IMR-90 (cell line): ENCODE measurements around the gene ROBO1. TPM values are rescaled to one million over a fixed set of nuclear protein-coding genes. Genes with fewer than 3 reads are reported as not detected.

Source experiments
- ATAC-seq: fragments of 200-7000 bp; cut with Tn5 transposase; 2 replicates; pipeline ENCODE4 v1.9.1; 2020; ENCODE audit warnings: low read depth, mild to moderate bottlenecking, moderate library complexity
- BruUV-seq: library from RNA; stranded (reverse); fragments of 400-500 nt; replicated peaks from 2 replicates; lab custom pipeline; 2021; lab: Mats Ljungman, UMichigan
- CTCF ChIA-PET: fragments of 300-600 bp; formaldehyde crosslinking; extraction: SDS; loops from one replicate; lab custom pipeline; 2021; ENCODE audit warnings: antibody characterized with exemption; lab: Yijun Ruan, JAX
- POLR2A ChIA-PET: fragments of 300-600 bp; sonication (Branson Sonifier 250); formaldehyde crosslinking; loops from one replicate; lab custom pipeline; 2022; ENCODE audit warnings: antibody characterized with exemption; ENCODE audit not compliant: unreplicated experiment; lab: Charles Lee
- DNase-seq: peaks from one replicate; pipeline ENCODE4 v3.0.0; 2013
- H2AFZ ChIP-seq: replicated peaks from 2 replicates; pipeline ENCODE3; 2013; ENCODE audit warnings: low read length, mild to moderate bottlenecking; ENCODE audit not compliant: poor library complexity
- H2AK5ac ChIP-seq: 2 replicates; pipeline ENCODE4 v1.6.1; 2013; ENCODE audit warnings: low read depth, low read length, inconsistent platforms
- H2AK9ac ChIP-seq: replicated peaks from 2 replicates; pipeline ENCODE3; 2013; ENCODE audit warnings: mild to moderate bottlenecking, low read depth, low read length, moderate library complexity; ENCODE audit not compliant: poor library complexity
- H2BK120ac ChIP-seq: 2 replicates; pipeline ENCODE4 v1.6.1; 2013; ENCODE audit warnings: low read depth, low read length, inconsistent platforms
- H2BK15ac ChIP-seq: 3 replicates; pipeline ENCODE4 v1.6.1; 2013; ENCODE audit warnings: low read depth, low read length, inconsistent platforms
- H2BK20ac ChIP-seq: 2 replicates; pipeline ENCODE4 v1.6.1; 2013; ENCODE audit warnings: low read depth, mild to moderate bottlenecking, inconsistent platforms, low read length, moderate library complexity
- H2BK5ac ChIP-seq: 2 replicates; pipeline ENCODE4 v1.6.1; 2013; ENCODE audit warnings: mild to moderate bottlenecking, low read depth, low read length, inconsistent platforms; ENCODE audit not compliant: poor library complexity, severe bottlenecking
- H3K14ac ChIP-seq: replicated peaks from 2 replicates; pipeline ENCODE4 v1.6.1; 2013; ENCODE audit warnings: low read depth, low read length, inconsistent platforms
- H3K18ac ChIP-seq: 2 replicates; pipeline ENCODE4 v1.6.1; 2013; ENCODE audit warnings: low read depth, low read length, control low read depth
- H3K23ac ChIP-seq: 2 replicates; pipeline ENCODE4 v1.6.1; 2013; ENCODE audit warnings: low read depth, low read length, inconsistent platforms
- H3K27ac ChIP-seq: 2 replicates; pipeline ENCODE4 v1.5.1; 2013; ENCODE audit warnings: mild to moderate bottlenecking, control low read depth, low read length; ENCODE audit not compliant: insufficient read depth
- H3K27me3 ChIP-seq: 2 replicates; pipeline ENCODE4 v1.6.1; 2013; ENCODE audit warnings: low read length; ENCODE audit not compliant: control insufficient read depth, insufficient read depth
- H3K36me3 ChIP-seq: 2 replicates; pipeline ENCODE4 v1.6.1; 2013; ENCODE audit warnings: low read length, mixed read lengths; ENCODE audit not compliant: control insufficient read depth, insufficient read depth
- H3K4ac ChIP-seq: 2 replicates; pipeline ENCODE4 v1.6.1; 2013; ENCODE audit warnings: low read depth, low read length, inconsistent platforms
- H3K4me1 ChIP-seq: 2 replicates; pipeline ENCODE4 v1.6.1; 2013; ENCODE audit warnings: low read length, mixed read lengths; ENCODE audit not compliant: control insufficient read depth, insufficient read depth
- H3K4me2 ChIP-seq: 2 replicates; pipeline ENCODE4 v1.6.1; 2013; ENCODE audit warnings: low read depth, mild to moderate bottlenecking, control low read depth, low read length, moderate library complexity
- H3K4me3 ChIP-seq: 2 replicates; pipeline ENCODE4 v1.5.1; 2013; ENCODE audit warnings: low read depth, mild to moderate bottlenecking, control low read depth, low read length, moderate library complexity; ENCODE audit not compliant: insufficient read depth
- H3K56ac ChIP-seq: 2 replicates; pipeline ENCODE4 v1.6.1; 2013; ENCODE audit warnings: low read length, inconsistent platforms; ENCODE audit not compliant: insufficient read depth; ENCODE audit errors: extremely low read depth
- H3K79me1 ChIP-seq, 2 experiments: 2 replicates each; pipeline ENCODE4 v1.6.1; 2013; ENCODE audit warnings: low read length in 2 of 2, inconsistent platforms in 1 of 2, low read depth in 1 of 2
- H3K9ac ChIP-seq: 2 replicates; pipeline ENCODE4 v1.6.1; 2013; ENCODE audit warnings: low read depth, low read length, control low read depth
- H3K9me1 ChIP-seq: 2 replicates; pipeline ENCODE4 v1.6.1; 2013; ENCODE audit warnings: low read length, inconsistent platforms; ENCODE audit not compliant: insufficient read depth
- H3K9me3 ChIP-seq: 2 replicates; pipeline ENCODE4 v1.6.1; 2013; ENCODE audit warnings: low read length; ENCODE audit not compliant: control insufficient read depth, insufficient read depth
- H4K20me1 ChIP-seq: 2 replicates; pipeline ENCODE4 v1.6.1; 2013; ENCODE audit warnings: low read length, inconsistent platforms; ENCODE audit not compliant: insufficient read depth
- H4K5ac ChIP-seq: 2 replicates; pipeline ENCODE4 v1.6.1; 2013; ENCODE audit warnings: mild to moderate bottlenecking, low read depth, low read length, control low read depth
- H4K8ac ChIP-seq, 2 experiments: 2 replicates each; pipeline ENCODE4 v1.6.1; 2013; ENCODE audit warnings: low read depth in 2 of 2, low read length in 2 of 2, control low read depth in 1 of 2, inconsistent platforms in 1 of 2
- H4K91ac ChIP-seq: 2 replicates; pipeline ENCODE4 v1.6.1; 2013; ENCODE audit warnings: low read depth, low read length, inconsistent platforms; ENCODE audit not compliant: insufficient read depth
- BHLHE40 ChIP-seq: fragments of 150-350 bp; IDR thresholded peaks from 2 replicates; pipeline ENCODE4 v1.6.1; 2016; ENCODE audit warnings: mild to moderate bottlenecking, low read depth, low read length
- CEBPB ChIP-seq: IDR thresholded peaks from 2 replicates; pipeline ENCODE4 v1.6.1; 2012; ENCODE audit warnings: low read depth, low read length, improper control_type of control experiment
- CHD1 ChIP-seq: IDR thresholded peaks from 2 replicates; pipeline ENCODE4 v1.6.1; 2012; ENCODE audit warnings: low read depth, low read length, improper control_type of control experiment
- ELK1 ChIP-seq: fragments of 150-350 bp; IDR thresholded peaks from 2 replicates; pipeline ENCODE4 v1.6.1; 2016; ENCODE audit warnings: low read depth, mild to moderate bottlenecking, low read length, moderate library complexity, borderline replicate concordance
- FOS ChIP-seq: fragments of 150-350 bp; IDR thresholded peaks from 2 replicates; pipeline ENCODE4 v1.6.1; 2016; ENCODE audit warnings: low read depth, low read length
- MXI1 ChIP-seq: IDR thresholded peaks from 2 replicates; pipeline ENCODE4 v1.6.1; 2012; ENCODE audit warnings: low read depth, mild to moderate bottlenecking, low read length, moderate library complexity, borderline replicate concordance
- POLR2A ChIP-seq: IDR thresholded peaks from 2 replicates; pipeline ENCODE4 v1.6.1; 2012; ENCODE audit warnings: mild to moderate bottlenecking, low read depth, low read length
- RCOR1 ChIP-seq: IDR thresholded peaks from 2 replicates; pipeline ENCODE4 v1.6.1; 2012; ENCODE audit warnings: mild to moderate bottlenecking, low read length, improper control_type of control experiment; ENCODE audit not compliant: insufficient replicate concordance
- RFX5 ChIP-seq: IDR thresholded peaks from 2 replicates; pipeline ENCODE4 v1.8.0; 2012; ENCODE audit warnings: low read depth, mild to moderate bottlenecking, low read length, moderate library complexity
- SMC3 ChIP-seq: fragments of 150-350 bp; IDR thresholded peaks from 2 replicates; pipeline ENCODE4 v1.6.1; 2016; ENCODE audit warnings: low read depth, mild to moderate bottlenecking, antibody characterized with exemption, low read length, moderate library complexity
- USF2 ChIP-seq: fragments of 150-350 bp; IDR thresholded peaks from 2 replicates; pipeline ENCODE4 v1.6.1; 2017; ENCODE audit warnings: mild to moderate bottlenecking, antibody characterized with exemption, low read length, low read depth
- WGBS, 2 experiments: methylation state at CpG; one replicate each; pipeline versions ENCODE4 v1.1.5 to v1.1.7; 2013; ENCODE audit warnings: missing lambda C conversion rate in 2 of 2; ENCODE audit not compliant: insufficient read length in 1 of 2; ENCODE audit errors: extremely low coverage in 2 of 2; 5-methylcytosine and 5-hydroxymethylcytosine counted together
- dilution Hi-C: fragments of 300-500 bp; cut with HindIII; formaldehyde crosslinking; loops from one replicate; pipeline ENCODE4 v1.14.3; 2018; ENCODE audit warnings: low sequenced_read_pairs; ENCODE audit not compliant: unreplicated experiment
- in situ Hi-C: fragments of 300-500 bp; cut with MboI; formaldehyde crosslinking; loops from 3 replicates; pipeline ENCODE4 v1.14.3; 2019; ENCODE audit warnings: low sequenced_read_pairs, inconsistent platforms, mixed read lengths
- intact Hi-C: fragments of 100-400 bp; cut with micrococcal nuclease; formaldehyde crosslinking; loops from 2 replicates; pipeline ENCODE4 v1.10.0; 2022
- polyA plus RNA-seq, 3 experiments: library from polyadenylated mRNA; depleted of rRNA; stranded (reverse); fragments of >200 nt; gene quantifications; 2 replicates each; pipeline ENCODE4 v1.2.3, GENCODE V29; 2012; ENCODE audit warnings: low replicate concordance in 1 of 3
- total RNA-seq: library from RNA; depleted of rRNA; stranded (reverse); fragments of >200 nt; gene quantifications from 2 replicates; pipeline ENCODE4 v1.2.3, GENCODE V29; 2012

ROBO1 gene
- total and polyA plus RNA-seq, 2 of the 4 experiments (the other 2 are of a cell fraction) = 24.1 to 53.9 TPM

GRCh38 chr3:78858910-78859309 is 908.9 kb downstream of the ROBO1 start:
- Histone ChIP-seq H2AK5ac (no peak overlapping the region), H2BK120ac (no peak overlapping the region), H3K4me3 (no peak overlapping the region), H2BK20ac (no peak overlapping the region), H4K8ac (no peak overlapping the region), H3K23ac (no peak overlapping the region), H4K20me1 (no peaks in the 10 kb centered on the region), H3K4ac (no peak overlapping the region), H3K27me3 (no peaks in the 10 kb centered on the region), H2BK5ac (no peak overlapping the region), H3K9ac (no peak overlapping the region), H4K5ac (no peak overlapping the region), H3K14ac (no peak overlapping the region), H3K18ac (no peak overlapping the region), H2AK9ac (no peak overlapping the region), H3K36me3 (no peaks in the 10 kb centered on the region), H2AFZ (no peak overlapping the region), H4K91ac (no peak overlapping the region), H3K56ac (no peak overlapping the region), H3K79me1 (peaks cover 4 to 12% of the 10 kb centered on the region in 2 experiments; a peak in 2 of 4 replicates), H3K9me1 (peaks cover 6% of the 10 kb centered on the region), H2BK15ac (no peak overlapping the region), H3K27ac (no peak overlapping the region), H3K4me2 (no peak overlapping the region), H3K9me3 (no peaks in the 10 kb centered on the region), H3K4me1 (peaks cover 3% of the 10 kb centered on the region)
- WGBS, 2 experiments = 100% methylated on average over 1 of the region's 4 CpGs; no CpG with 5 or more reads in 1 of the 2 experiments
- ChIA-PET CTCF (no interaction called here), POLR2A (interaction anchor here (0.5 kb wide), 1 partner anchor 9 kb away, joined by 3 read pairs; no protein-coding TSS in a partner anchor)
- TF ChIP-seq MXI1 = no peak
- TF ChIP-seq SMC3 = no peak
- no peak for TF ChIP-seq FOS
- TF ChIP-seq CEBPB = no peak
- TF ChIP-seq USF2 = no peak
- no peak for TF ChIP-seq POLR2A
- TF ChIP-seq CHD1 = no peak
- TF ChIP-seq BHLHE40 = no peak
- TF ChIP-seq RCOR1 = no peak
- no peak for TF ChIP-seq RFX5
- no peak for TF ChIP-seq ELK1
- intact Hi-C loops (no loop called here), in situ Hi-C loops (no loop called here), dilution Hi-C loops (no loop called here)
- DNase-seq = no peak
- ATAC-seq = no peak
- no TSS peak for BruUV-seq
